Panc1 (cell line): ENCODE results near the gene UNC13C.

Experiments used
- POLR2AphosphoS5 ChIP-seq: IDR thresholded peaks from 2 replicates; pipeline ENCODE4 v1.6.1; 2012; ENCODE audit warnings: mild to moderate bottlenecking, low read depth, low read length, moderate library complexity
- TF ChIP-seq, protein P1 (sequence below): fragments of 450-650 bp; IDR thresholded peaks from 2 replicates; pipeline ENCODE4 v1.5.1; 2017; ENCODE audit warnings: mild to moderate bottlenecking

DNA sequence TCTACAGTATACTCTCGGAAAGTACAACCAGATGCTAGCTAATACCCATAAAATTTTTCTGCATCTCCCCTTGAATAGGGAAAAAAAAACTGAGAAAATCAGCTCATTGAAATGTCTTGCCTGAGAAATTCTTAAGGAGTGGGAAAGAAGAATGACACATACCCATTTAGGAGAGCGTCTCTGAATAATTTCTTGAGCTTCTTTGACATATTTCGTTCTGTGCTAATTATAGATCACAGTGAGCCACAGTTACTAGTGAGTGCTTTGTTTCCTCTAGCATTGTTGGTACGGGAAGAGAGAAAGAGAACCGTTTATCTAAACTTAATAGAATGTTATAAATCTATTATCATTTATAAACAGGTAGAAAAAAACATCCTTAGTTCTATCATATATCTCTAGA is 588.4 kb downstream of the UNC13C start:
- no peak for TF ChIP-seq POLR2AphosphoS5
- TF ChIP-seq, protein P1, sequence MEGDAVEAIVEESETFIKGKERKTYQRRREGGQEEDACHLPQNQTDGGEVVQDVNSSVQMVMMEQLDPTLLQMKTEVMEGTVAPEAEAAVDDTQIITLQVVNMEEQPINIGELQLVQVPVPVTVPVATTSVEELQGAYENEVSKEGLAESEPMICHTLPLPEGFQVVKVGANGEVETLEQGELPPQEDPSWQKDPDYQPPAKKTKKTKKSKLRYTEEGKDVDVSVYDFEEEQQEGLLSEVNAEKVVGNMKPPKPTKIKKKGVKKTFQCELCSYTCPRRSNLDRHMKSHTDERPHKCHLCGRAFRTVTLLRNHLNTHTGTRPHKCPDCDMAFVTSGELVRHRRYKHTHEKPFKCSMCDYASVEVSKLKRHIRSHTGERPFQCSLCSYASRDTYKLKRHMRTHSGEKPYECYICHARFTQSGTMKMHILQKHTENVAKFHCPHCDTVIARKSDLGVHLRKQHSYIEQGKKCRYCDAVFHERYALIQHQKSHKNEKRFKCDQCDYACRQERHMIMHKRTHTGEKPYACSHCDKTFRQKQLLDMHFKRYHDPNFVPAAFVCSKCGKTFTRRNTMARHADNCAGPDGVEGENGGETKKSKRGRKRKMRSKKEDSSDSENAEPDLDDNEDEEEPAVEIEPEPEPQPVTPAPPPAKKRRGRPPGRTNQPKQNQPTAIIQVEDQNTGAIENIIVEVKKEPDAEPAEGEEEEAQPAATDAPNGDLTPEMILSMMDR = no peak
